GM18508 (cell line): ENCODE results near the gene LATS1.
"Not testable (repeated sequence)": the region's sequence is repeated elsewhere in the genome, so short reads cannot be mapped to it uniquely, and the experiment has no call there.

ENCODE experiments used
- ATAC-seq: cut with Tn5 transposase; IDR thresholded peaks from one replicate; pipeline ENCODE4 v1.9.1; 2021; ENCODE audit warnings: moderate number of reproducible peaks; ENCODE audit not compliant: insufficient read depth, unreplicated experiment

The LATS1 gene

GRCh38 chr6:149680503-149680902 lies 37.4 kb downstream of the LATS1 start:
- ATAC-seq = no peak

- not testable (repeated sequence) for ATAC-seq
Observed at GRCh38 chr6:149672265-149672664, 45.6 kb downstream of the LATS1 start.

- no peak for ATAC-seq
Observed at GRCh38 chr6:149660028-149660427, 57.9 kb downstream of the LATS1 start.

DNA sequence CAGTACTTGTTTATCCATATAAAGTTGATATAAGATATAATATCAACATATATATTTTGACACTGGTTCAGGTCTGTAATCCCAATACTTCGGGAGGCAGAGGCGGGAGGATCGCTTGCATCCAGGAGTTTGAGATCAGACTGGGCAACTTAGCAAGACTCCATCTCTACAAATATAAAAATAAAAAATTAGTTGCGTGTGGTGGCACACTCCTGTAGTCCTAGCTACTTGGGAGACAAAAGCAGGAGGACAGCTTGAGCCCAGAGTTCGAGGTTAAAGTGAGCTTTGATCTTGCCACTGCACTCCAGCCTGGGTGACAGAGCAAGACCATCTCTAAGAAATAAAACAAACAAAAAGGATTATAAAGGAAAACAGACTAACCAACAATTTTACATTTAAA lies 60.5 kb downstream of the LATS1 start:
- no peak for ATAC-seq

- ATAC-seq = no peak
Observed at GRCh38 chr6:149651056-149651455, 66.8 kb downstream of the LATS1 start.

DNA sequence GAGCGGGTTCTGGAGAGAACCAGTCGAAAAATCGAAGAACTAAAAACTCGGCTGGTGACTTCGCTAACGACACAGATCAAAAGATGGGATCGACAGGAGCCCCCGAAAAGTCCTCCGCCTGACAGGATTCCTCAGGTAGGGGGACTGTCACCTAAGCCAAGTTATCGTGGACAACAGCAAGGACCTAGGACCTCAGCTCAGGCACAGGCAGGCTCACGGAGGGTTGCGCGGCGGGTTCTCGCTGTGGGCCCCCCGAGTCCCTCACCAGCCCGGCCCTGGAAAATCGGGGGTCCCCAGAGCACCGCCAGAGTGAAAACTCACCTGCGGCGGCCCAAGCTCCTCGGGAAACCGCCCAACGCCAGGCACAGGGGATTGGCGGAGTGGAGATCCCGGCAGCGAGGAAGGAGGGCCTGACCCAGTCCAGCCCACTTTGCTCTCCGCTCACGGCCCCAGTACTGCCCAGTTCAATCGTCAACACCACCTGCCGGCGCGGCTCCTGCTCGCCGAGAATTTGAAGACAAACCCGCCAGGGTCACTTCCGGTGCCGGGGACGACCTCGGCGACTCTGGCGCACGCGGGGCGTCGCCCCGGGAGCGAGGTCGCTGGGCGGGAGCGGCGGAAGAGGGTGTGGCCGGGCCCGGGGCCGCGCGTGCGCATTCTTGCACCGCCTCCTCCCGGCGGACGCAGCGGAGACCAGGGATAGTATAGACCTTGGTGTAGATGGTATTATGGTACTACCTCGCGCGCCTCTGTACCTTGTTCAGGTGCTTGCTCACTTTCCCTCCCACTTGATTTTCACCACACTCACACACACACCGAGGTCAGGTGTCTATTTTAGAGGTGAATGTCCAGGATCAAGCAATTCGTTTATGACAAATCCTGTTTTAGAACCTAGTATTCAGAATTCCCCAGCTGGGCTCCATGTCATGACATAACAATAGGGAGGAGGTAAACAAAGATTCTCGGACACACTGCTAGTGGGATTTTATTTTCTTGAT lies 69.5 kb downstream of the LATS1 start, which contains the start of gene KATNA1:
Gene KATNA1 (minus strand): TSS at position 567 of the 998 bp plus-strand sequence. CDS start 10,167 bp downstream, outside the sequence.
- ATAC-seq = peak; percentile 74

GRCh38 chr6:149646599-149646998 lies 71.3 kb downstream of the LATS1 start:
- ATAC-seq = no peak

GRCh38 chr6:149642829-149643580 lies 74.9 kb downstream of the LATS1 start:
- no peak for ATAC-seq

DNA sequence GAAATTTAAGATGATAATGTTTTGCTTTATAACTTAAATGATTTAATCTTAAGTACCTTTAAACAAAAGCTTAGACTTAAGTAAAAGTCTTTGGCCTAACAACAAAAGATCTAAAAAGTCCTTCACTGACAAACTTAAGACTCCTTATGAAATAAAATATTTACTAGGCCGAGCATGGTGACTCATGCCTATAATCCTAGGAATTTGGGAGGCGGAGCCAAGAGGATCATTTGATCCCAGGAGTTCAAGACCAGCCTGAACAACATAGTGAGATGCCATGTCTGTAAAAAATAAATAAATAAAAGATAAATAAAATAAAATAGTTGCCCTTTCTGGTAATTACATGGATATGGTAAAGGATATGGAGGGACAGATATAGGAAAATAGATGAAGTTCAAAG lies 81.8 kb downstream of the LATS1 start:
- no peak for ATAC-seq

DNA sequence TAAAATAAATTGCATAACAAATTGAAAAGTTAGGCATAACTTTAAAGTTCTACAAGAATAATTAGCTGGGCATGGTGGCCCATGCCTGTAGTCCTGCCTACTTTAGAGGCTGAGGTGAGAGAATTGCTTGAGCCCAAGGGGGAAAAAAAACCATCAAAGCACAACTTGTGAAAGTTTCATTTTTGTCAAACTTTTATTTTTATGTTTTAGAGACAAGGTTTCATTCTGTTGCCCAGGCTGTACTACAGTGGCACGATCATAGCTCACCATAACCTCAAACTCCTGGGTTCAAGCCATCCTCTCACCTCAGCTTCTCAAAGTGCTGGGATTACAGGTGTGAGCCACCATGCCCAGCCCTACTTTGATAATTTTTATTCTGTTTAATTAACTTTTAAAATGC lies 83.6 kb downstream of the LATS1 start:
- ATAC-seq = no peak

DNA sequence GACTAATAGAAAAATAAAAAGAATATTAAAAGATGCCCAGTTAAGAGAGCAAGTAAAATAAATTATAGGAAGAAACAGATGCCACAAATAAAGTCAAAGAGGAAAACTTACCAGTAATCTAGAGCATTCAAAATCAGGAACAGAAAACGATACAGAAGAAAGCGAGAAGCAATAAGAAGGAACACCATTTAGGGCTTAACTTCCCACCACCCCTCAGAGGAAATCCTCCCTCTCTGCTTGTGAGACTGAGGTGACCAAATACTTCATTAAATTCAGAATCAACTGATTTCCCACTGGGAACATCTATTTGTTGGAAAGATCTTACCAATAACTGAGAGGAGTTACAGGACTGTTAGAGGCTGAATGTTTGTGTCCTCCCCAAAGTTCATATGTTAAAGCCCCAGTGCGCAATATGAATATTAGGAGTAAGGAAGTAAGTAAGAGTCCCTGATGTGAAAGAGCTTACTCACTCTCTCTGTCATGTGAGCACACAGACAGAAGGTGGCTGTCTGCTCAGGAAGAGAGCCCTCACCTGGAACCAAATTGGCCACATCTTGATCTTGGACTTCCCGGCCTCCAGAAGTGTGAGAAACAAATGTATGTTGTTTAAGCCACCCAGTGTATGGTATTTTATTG lies 88.9 kb downstream of the LATS1 start:
- no peak for ATAC-seq

GRCh38 chr6:149627672-149628071 lies 90.2 kb downstream of the LATS1 start:
- ATAC-seq = no peak

DNA sequence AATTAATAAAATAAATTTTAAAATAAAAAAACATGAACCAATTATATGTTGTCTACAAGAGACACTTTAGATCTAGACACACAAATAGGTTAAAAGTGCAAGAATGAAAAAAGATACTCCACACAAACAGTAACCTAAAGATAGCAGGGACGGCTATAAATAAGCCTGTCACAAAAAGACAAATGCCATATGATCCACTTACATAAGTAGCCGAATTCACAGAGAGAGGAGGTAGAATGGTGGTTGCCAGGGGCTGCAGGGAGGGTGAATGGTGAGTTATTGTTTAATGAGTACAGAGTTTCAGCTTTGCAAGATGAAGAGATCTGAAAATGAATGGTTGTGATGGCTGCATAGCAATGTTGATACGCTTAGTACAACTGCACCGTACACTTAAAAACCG lies 102.1 kb downstream of the LATS1 start:
- no peak for ATAC-seq

DNA sequence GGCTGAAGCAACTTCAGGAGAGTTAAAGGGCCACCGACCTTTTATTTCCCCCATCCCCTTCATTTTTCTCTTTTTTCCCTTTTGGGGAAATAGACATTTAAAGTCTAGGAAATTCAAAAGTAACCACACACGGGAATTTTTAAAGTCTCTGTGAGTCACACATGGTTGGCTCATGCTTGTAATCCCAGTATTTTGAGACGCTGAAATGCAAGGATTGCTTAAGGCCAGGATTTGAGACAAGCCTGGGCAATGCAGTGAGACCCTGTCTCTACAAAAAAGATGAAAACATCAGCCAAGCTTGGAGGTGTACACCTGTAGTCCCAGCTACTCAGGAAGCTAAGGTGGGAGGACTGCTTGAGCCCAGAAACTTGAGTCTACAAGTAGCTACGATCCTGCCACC lies 103.6 kb downstream of the LATS1 start:
- no peak for ATAC-seq

- no peak for ATAC-seq
Observed at GRCh38 chr6:149608381-149608982, 109.4 kb downstream of the LATS1 start.
